NT2/D1 (cell line): ENCODE measurements around the gene UNC80.

ENCODE experiments used
- SUZ12 ChIP-seq: IDR thresholded peaks from 2 replicates; pipeline ENCODE4 v1.6.1; 2011; ENCODE audit not compliant: insufficient read length, insufficient read depth; ENCODE audit errors: extremely low read depth
- ZNF274 ChIP-seq: IDR thresholded peaks from 2 replicates; pipeline ENCODE4 v1.6.1; 2011; ENCODE audit warnings: mild to moderate bottlenecking, low read depth, low read length

DNA sequence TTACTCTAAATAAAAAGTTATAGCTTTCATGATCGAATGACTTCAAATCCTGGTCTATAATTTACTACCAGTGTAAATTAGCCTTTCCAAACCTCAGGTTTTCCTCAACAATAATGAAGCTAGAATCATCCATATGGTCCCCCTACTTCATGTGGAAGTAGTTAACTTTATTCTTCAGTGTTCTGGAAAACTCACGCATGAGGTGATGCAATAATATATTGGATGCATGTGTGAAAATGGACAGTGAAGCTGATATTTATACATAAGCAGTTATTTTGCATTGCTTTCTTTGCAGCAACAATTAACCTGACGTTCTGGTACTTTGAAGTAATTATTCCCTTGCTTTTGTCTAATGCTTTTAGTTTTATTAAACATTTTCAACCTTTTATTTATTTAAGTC, 18.6 kb upstream of the UNC80 start:
- TF ChIP-seq SUZ12 (no peak), ZNF274 (no peak)
